Activated CD4-positive, alpha-beta T cell treated with anti-CD3 and anti-CD28 coated beads, Interleukin-2, amount 10 ng/mL, durations not matched to agents 7 days and 5 days (primary cell): ENCODE data around the gene LDB3. TPM values are rescaled to one million over a fixed set of nuclear protein-coding genes. Genes with fewer than 3 reads are reported as not detected.

Source experiments
- total RNA-seq, 2 experiments: library from RNA; stranded (reverse); gene quantifications; one replicate each; pipeline ENCODE4 v1.2.3, GENCODE V29; 2021

The LDB3 gene
- total RNA-seq, 2 experiments from 2014 or later: 0.05 to 0.10 TPM

Other genes with a start within 250 kb of the LDB3 start
- gene WAPL, start 146.7 kb upstream of the LDB3 start, total RNA-seq: 10 to 100 TPM; 50.3 to 54.4 TPM
- not detected for gene OPN4, start 14.0 kb upstream of the LDB3 start, total RNA-seq
- gene BMPR1A, start 88.1 kb downstream of the LDB3 start, total RNA-seq: 10 to 100 TPM in 1 of 2 experiments, 1 to 10 TPM in 1; 8.9 to 11.7 TPM